K562 (cell line): ENCODE results near the gene IL24. TPM values are rescaled to one million over a fixed set of nuclear protein-coding genes. Genes with fewer than 3 reads are reported as not detected.

Experiments
- ATAC-seq: fragments of 200-7000 bp; cut with Tn5 transposase; 3 replicates; pipeline ENCODE4 v1.9.1; 2020; ENCODE audit warnings: moderate library complexity
- BruUV-seq: library from RNA; stranded (reverse); fragments of 400-500 nt; replicated peaks from 2 replicates; lab custom pipeline; 2021; lab: Mats Ljungman, UMichigan
- CTCF ChIA-PET: fragments of 300-600 bp; formaldehyde crosslinking; extraction: SDS; loops from one replicate; lab custom pipeline; 2021; ENCODE audit warnings: low intra/inter-chr PET ratio; lab: Yijun Ruan, JAX
- POLR2A ChIA-PET: fragments of 300-600, 350-650 bp; sonication (Branson Sonifier 250); formaldehyde crosslinking; extraction: SDS; loops from one replicate; lab custom pipeline; 2021; ENCODE audit warnings: antibody characterized with exemption, inconsistent platforms; lab: Yijun Ruan, JAX
- DNase-seq, 4 experiments: peaks; one replicate each; pipeline versions ENCODE4 v3.0.0 to v3.0.0-alpha.2; 2011 to 2018; ENCODE audit warnings: low spot score in 3 of 4, mixed read lengths in 3 of 4; ENCODE audit errors: extremely low read depth in 1 of 4
- FAIRE-seq: peaks from 2 replicates; lab custom pipeline; 2011; peaks lifted over from hg19 to GRCh38; lab: Jason Lieb, UNC
- H2AFZ ChIP-seq: 2 replicates; pipeline ENCODE4 v1.6.0; 2011; ENCODE audit warnings: low read depth, low read length, control low read depth, inconsistent platforms
- H3K27ac ChIP-seq: fragments of 200-600 bp; 3 replicates; pipeline ENCODE4 v1.8.0; 2011; ENCODE audit warnings: low read depth, mild to moderate bottlenecking, control low read depth, inconsistent platforms, low read length, moderate library complexity, mixed read lengths; ENCODE audit errors: extremely low read depth
- H3K27me3 ChIP-seq, 2 experiments: fragments of 300-600 bp in 1 of 2; 2 replicates in 1 of 2; 3 replicates in 1 of 2; pipeline versions ENCODE4 v1.6.0 to v1.8.0; 2011; ENCODE audit warnings: inconsistent platforms in 2 of 2, low read length in 2 of 2, mild to moderate bottlenecking in 1 of 2, mixed read lengths in 1 of 2, moderate library complexity in 1 of 2; ENCODE audit not compliant: control insufficient read depth in 2 of 2, insufficient read depth in 2 of 2
- H3K36me3 ChIP-seq: fragments of 300-600 bp; 3 replicates; pipeline ENCODE4 v1.8.0; 2011; ENCODE audit warnings: mild to moderate bottlenecking, low read length, inconsistent platforms; ENCODE audit not compliant: control insufficient read depth, insufficient read depth
- H3K4me1 ChIP-seq, 2 experiments: fragments of 200-600 bp in 1 of 2; replicated peaks in 1 of 2; 2 replicates in 1 of 2; 3 replicates in 1 of 2; pipeline versions ENCODE4 v1.5.1 to v1.8.0; 2011; ENCODE audit warnings: inconsistent platforms in 2 of 2, low read length in 2 of 2, mild to moderate bottlenecking in 1 of 2, mixed read lengths in 1 of 2, moderate library complexity in 1 of 2; ENCODE audit not compliant: control insufficient read depth in 2 of 2, insufficient read depth in 2 of 2
- H3K4me2 ChIP-seq: 2 replicates; pipeline ENCODE4 v1.6.1; 2011; ENCODE audit warnings: low read length, control low read depth, inconsistent platforms, mixed read lengths; ENCODE audit not compliant: insufficient read depth
- H3K4me3 ChIP-seq: fragments of 200-600 bp; sonication (generic), shearing (Covaris generic); 2 replicates; pipeline ENCODE4 v1.5.1; 2016; ENCODE audit warnings: control low read depth, inconsistent platforms
- H3K79me2 ChIP-seq: fragments of 200-600 bp; 3 replicates; pipeline ENCODE4 v1.8.0; 2011; ENCODE audit warnings: low read length, inconsistent platforms; ENCODE audit not compliant: control insufficient read depth, insufficient read depth
- H3K9ac ChIP-seq, 2 experiments: 2 replicates each; pipeline versions ENCODE4 v1.6.0 to v1.6.1; 2011; ENCODE audit warnings: low read depth in 2 of 2, low read length in 2 of 2, control low read depth in 1 of 2, inconsistent platforms in 1 of 2, mild to moderate bottlenecking in 1 of 2, mixed read lengths in 1 of 2; ENCODE audit not compliant: insufficient read depth in 1 of 2
- H3K9me1 ChIP-seq: one replicate; pipeline ENCODE4 v1.6.0; 2011; ENCODE audit warnings: inconsistent platforms, mild to moderate bottlenecking, low read length, moderate library complexity; ENCODE audit not compliant: control insufficient read depth, insufficient read depth
- H3K9me3 ChIP-seq: replicated peaks from 2 replicates; pipeline ENCODE4 v1.5.1; 2011; ENCODE audit warnings: low read depth, low read length, inconsistent platforms; ENCODE audit not compliant: control insufficient read depth, insufficient read depth
- H4K20me1 ChIP-seq: replicated peaks from 2 replicates; pipeline ENCODE4 v1.6.1; 2011; ENCODE audit warnings: low read length, inconsistent platforms, mixed read lengths; ENCODE audit not compliant: control insufficient read depth, insufficient read depth
- ATF2 ChIP-seq: sonication (generic); formaldehyde crosslinking; IDR thresholded peaks from 2 replicates; pipeline ENCODE4 v1.8.1; 2022; ENCODE audit warnings: missing genetic modification reagents
- DDX20 ChIP-seq: fragments of 450-650 bp; IDR thresholded peaks from 2 replicates; pipeline ENCODE4 v1.6.1; 2016; ENCODE audit warnings: missing genetic modification characterization, low read depth, mild to moderate bottlenecking, missing compliant biosample characterization, moderate library complexity
- FOXO4 ChIP-seq: fragments of 450-650 bp; formaldehyde crosslinking; IDR thresholded peaks from 2 replicates; pipeline ENCODE4 v1.4.0; 2020; ENCODE audit warnings: mild to moderate bottlenecking, moderate library complexity
- HMG20B ChIP-seq: fragments of 250-450 bp; sonication (Bioruptor Pico); IDR thresholded peaks from 2 replicates; pipeline ENCODE4 v1.5.0; 2021; ENCODE audit warnings: mild to moderate bottlenecking
- MTA3 ChIP-seq: fragments of 450-650 bp; formaldehyde crosslinking; IDR thresholded peaks from 2 replicates; pipeline ENCODE4 v1.6.1; 2017; ENCODE audit warnings: mild to moderate bottlenecking, borderline replicate concordance
- ZNF311 ChIP-seq: fragments of 250-450 bp; sonication (Bioruptor Pico); IDR thresholded peaks from 2 replicates; pipeline ENCODE4 v1.4.0; 2020; ENCODE audit warnings: mild to moderate bottlenecking, moderate library complexity
- WGBS: fragments of 100-300 bp; shearing (Covaris generic); methylation state at CpG from one replicate; pipeline ENCODE4 v1.1.6; 2016; ENCODE audit warnings: low coverage, mixed read lengths; ENCODE audit not compliant: insufficient coverage; ENCODE audit errors: missing lambda C conversion rate; 5-methylcytosine and 5-hydroxymethylcytosine counted together
- in situ Hi-C: fragments of 300-500 bp; cut with MboI; formaldehyde crosslinking; loops from 4 replicates; pipeline ENCODE4 v1.15.0; 2018; ENCODE audit warnings: inconsistent platforms, mixed read lengths
- intact Hi-C: fragments of 100-400 bp; cut with micrococcal nuclease; formaldehyde crosslinking; loops from 2 replicates; pipeline ENCODE4 v1.14.2; 2022
- polyA plus RNA-seq, 8 experiments: library from polyadenylated mRNA; depleted of rRNA in 4 of 8; stranded (reverse) in 5 of 8; unstranded in 3 of 8; fragments of >200 nt; fragmentation: Nextera tagmentation in 2 of 8; fragmentation: Illumina TruSeq in 1 of 8; extraction: Ambion mirVana in 2 of 8; extraction: Trizol in 1 of 8; gene quantifications; 2 replicates each; pipeline versions ENCODE4 v1.2.1 to v1.2.3, GENCODE V29; 2011 to 2014; ENCODE audit warnings: inconsistent platforms in 1 of 8, missing spikeins in 1 of 8
- total RNA-seq, 7 experiments: library from RNA; depleted of rRNA in 6 of 7; stranded (reverse); fragments of >200 nt in 6 of 7; fragmentation: Illumina TruSeq in 2 of 7; extraction: Trizol in 2 of 7; gene quantifications; 2 replicates each; pipeline versions ENCODE4 v1.2.1 to v1.2.3, GENCODE V29; 2011 to 2021; ENCODE audit warnings: low replicate concordance in 1 of 7
- TF ChIP-seq, protein P1 (sequence below): fragments of 250-450 bp; sonication (Bioruptor Pico); IDR thresholded peaks from 2 replicates; pipeline ENCODE4 v1.4.0; 2020; ENCODE audit warnings: mild to moderate bottlenecking, moderate library complexity, borderline replicate concordance
- TF ChIP-seq, protein P2 (sequence below): sonication (generic); formaldehyde crosslinking; IDR thresholded peaks from 2 replicates; pipeline ENCODE4 v1.8.0; 2022; ENCODE audit warnings: mild to moderate bottlenecking, missing genetic modification reagents, borderline replicate concordance

The IL24 gene
- total and polyA plus RNA-seq, 9 of the 15 experiments (the other 6 are each of a cell fraction or from before 2014, with no cell fraction given), result 0.04 to 0.19 TPM; not detected in 7

DNA sequence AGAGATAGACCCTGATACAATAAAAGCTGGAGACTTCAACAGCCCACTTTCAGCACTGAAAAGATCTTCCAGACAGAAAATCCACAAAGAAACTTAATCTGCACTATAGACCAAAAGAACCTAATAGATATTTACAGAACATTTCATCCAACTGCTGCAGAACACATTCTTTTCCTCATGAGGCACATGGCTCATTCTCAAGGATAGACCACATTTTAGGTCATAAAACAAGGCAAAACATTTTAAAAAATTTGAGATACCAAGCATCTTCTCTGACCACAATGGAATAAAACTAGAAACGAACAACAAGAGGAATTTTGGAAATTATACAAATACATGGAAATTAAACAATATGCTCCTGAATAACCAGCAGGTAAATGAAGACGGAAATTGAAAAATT, 46.8 kb upstream of the IL24 start:
- CTCF ChIA-PET, result no interaction called here
- POLR2A ChIA-PET, result interaction anchor here (0.7 kb wide), 1 partner anchor 19 kb away, joined by 3 read pairs; no protein-coding TSS in a partner anchor
- BruUV-seq, result no TSS peak

More for the DNA sequence above, 46.8 kb upstream of the IL24 start:
- no peak for DNase-seq
- Histone ChIP-seq H3K36me3 (no peaks in the 10 kb centered on the region), H3K9ac (no peak overlapping the region), H3K4me2 (no peak overlapping the region), H3K79me2 (no peaks in the 10 kb centered on the region)
- in situ Hi-C loops, result no loop called here
- TF ChIP-seq HMG20B, result no peak
- TF ChIP-seq, protein P1, sequence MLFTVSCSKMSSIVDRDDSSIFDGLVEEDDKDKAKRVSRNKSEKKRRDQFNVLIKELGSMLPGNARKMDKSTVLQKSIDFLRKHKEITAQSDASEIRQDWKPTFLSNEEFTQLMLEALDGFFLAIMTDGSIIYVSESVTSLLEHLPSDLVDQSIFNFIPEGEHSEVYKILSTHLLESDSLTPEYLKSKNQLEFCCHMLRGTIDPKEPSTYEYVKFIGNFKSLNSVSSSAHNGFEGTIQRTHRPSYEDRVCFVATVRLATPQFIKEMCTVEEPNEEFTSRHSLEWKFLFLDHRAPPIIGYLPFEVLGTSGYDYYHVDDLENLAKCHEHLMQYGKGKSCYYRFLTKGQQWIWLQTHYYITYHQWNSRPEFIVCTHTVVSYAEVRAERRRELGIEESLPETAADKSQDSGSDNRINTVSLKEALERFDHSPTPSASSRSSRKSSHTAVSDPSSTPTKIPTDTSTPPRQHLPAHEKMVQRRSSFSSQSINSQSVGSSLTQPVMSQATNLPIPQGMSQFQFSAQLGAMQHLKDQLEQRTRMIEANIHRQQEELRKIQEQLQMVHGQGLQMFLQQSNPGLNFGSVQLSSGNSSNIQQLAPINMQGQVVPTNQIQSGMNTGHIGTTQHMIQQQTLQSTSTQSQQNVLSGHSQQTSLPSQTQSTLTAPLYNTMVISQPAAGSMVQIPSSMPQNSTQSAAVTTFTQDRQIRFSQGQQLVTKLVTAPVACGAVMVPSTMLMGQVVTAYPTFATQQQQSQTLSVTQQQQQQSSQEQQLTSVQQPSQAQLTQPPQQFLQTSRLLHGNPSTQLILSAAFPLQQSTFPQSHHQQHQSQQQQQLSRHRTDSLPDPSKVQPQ (CRISPR knock-in tag), result no peak
- TF ChIP-seq MTA3, result no peak
- TF ChIP-seq ATF2, result no peak
- TF ChIP-seq, protein P2, sequence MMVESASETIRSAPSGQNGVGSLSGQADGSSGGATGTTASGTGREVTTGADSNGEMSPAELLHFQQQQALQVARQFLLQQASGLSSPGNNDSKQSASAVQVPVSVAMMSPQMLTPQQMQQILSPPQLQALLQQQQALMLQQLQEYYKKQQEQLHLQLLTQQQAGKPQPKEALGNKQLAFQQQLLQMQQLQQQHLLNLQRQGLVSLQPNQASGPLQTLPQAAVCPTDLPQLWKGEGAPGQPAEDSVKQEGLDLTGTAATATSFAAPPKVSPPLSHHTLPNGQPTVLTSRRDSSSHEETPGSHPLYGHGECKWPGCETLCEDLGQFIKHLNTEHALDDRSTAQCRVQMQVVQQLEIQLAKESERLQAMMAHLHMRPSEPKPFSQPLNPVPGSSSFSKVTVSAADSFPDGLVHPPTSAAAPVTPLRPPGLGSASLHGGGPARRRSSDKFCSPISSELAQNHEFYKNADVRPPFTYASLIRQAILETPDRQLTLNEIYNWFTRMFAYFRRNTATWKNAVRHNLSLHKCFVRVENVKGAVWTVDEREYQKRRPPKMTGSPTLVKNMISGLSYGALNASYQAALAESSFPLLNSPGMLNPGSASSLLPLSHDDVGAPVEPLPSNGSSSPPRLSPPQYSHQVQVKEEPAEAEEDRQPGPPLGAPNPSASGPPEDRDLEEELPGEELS, result no peak
- TF ChIP-seq DDX20 (tag), result no peak
- no peak for TF ChIP-seq ZNF311
- no peak for TF ChIP-seq FOXO4 (CRISPR knock-in tag)
- TF ChIP-seq, all 486 proteins: peak for 0
- FAIRE-seq (no peak), ATAC-seq (no peak)
- Histone ChIP-seq H3K4me1 (peaks cover 21 to 22% of the 10 kb centered on the region in 2 experiments; a peak in 4 of 5 replicates), H3K4me3 (no peak overlapping the region), H3K9me1 (no peaks in the 10 kb centered on the region), H3K9me3 (no peaks in the 10 kb centered on the region), H3K27me3 (peaks cover 0 to 2% of the 10 kb centered on the region in 2 experiments; a peak in 2 of 5 replicates), H2AFZ (no peak overlapping the region), H4K20me1 (no peaks in the 10 kb centered on the region), H3K27ac (no peak overlapping the region)
- 20% methylated on average over 2 of the region's 2 CpGs for WGBS
- intact Hi-C loops, result no loop called here
